Activated naive CD8-positive, alpha-beta T cell treated with anti-CD3 and anti-CD28 coated beads for 36 hours (primary cell): ENCODE measurements around the gene EVA1A. TPM values are rescaled to one million over a fixed set of nuclear protein-coding genes. Genes with fewer than 3 reads are reported as not detected.

ENCODE experiments used
- DNase-seq: peaks from one replicate; pipeline ENCODE4 v3.0.0; 2021
- H3K27ac Mint-ChIP-seq: one replicate; pipeline ENCODE4 v1.8.0; 2022; ENCODE audit warnings: mild to moderate bottlenecking, moderate library complexity, mixed read lengths
- H3K27me3 Mint-ChIP-seq: one replicate; pipeline ENCODE4 v1.8.0; 2022; ENCODE audit warnings: mild to moderate bottlenecking, mixed read lengths
- H3K36me3 Mint-ChIP-seq: one replicate; pipeline ENCODE4 v1.8.0; 2021; ENCODE audit warnings: mild to moderate bottlenecking, mixed read lengths
- H3K4me1 Mint-ChIP-seq: one replicate; pipeline ENCODE4 v1.8.0; 2021; ENCODE audit warnings: mixed read lengths
- H3K4me3 Mint-ChIP-seq: one replicate; pipeline ENCODE4 v1.8.0; 2022; ENCODE audit warnings: mild to moderate bottlenecking, moderate library complexity, mixed read lengths
- H3K9me3 Mint-ChIP-seq: one replicate; pipeline ENCODE4 v1.8.0; 2022; ENCODE audit warnings: mixed read lengths
- total RNA-seq, 2 experiments: library from RNA; stranded (reverse); gene quantifications; one replicate each; pipeline ENCODE4 v1.2.3, GENCODE V29; 2021

EVA1A gene
- total RNA-seq, 2 experiments from 2014 or later: 0.23 to 0.36 TPM

GRCh38 chr2:75524276-75524911 lies 36.3 kb downstream of the EVA1A start:
- Mint-ChIP-seq H3K4me3 (no peak overlapping the region), H3K4me1 (peaks cover 3% of the 10 kb centered on the region), H3K27ac (no peak overlapping the region), H3K36me3 (no peaks in the 10 kb centered on the region), H3K9me3 (no peaks in the 10 kb centered on the region), H3K27me3 (peaks cover 17% of the 10 kb centered on the region)
- no peak for DNase-seq

- no peak overlapping the region for H3K27ac Mint-ChIP-seq
- peaks cover 15% of the 10 kb centered on the region for H3K27me3 Mint-ChIP-seq
- peaks cover 3% of the 10 kb centered on the region for H3K4me1 Mint-ChIP-seq
- no peaks in the 10 kb centered on the region for H3K36me3 Mint-ChIP-seq
- H3K9me3 Mint-ChIP-seq: no peaks in the 10 kb centered on the region
- no peak overlapping the region for H3K4me3 Mint-ChIP-seq
- peak; percentile 3 for DNase-seq
Observed at GRCh38 chr2:75523313-75524275, 37.1 kb downstream of the EVA1A start.

GRCh38 chr2:75522543-75523312 lies 38.0 kb downstream of the EVA1A start:
- H3K27me3 Mint-ChIP-seq: peaks cover 14% of the 10 kb centered on the region
- H3K4me3 Mint-ChIP-seq: no peak overlapping the region
- H3K27ac Mint-ChIP-seq: no peak overlapping the region
- DNase-seq: no peak
- peaks cover 3% of the 10 kb centered on the region for H3K4me1 Mint-ChIP-seq
- no peaks in the 10 kb centered on the region for H3K36me3 Mint-ChIP-seq
- no peaks in the 10 kb centered on the region for H3K9me3 Mint-ChIP-seq

GRCh38 chr2:75521225-75521872 lies 39.4 kb downstream of the EVA1A start:
- no peak overlapping the region for H3K27ac Mint-ChIP-seq
- no peaks in the 10 kb centered on the region for H3K9me3 Mint-ChIP-seq
- H3K4me1 Mint-ChIP-seq: peaks cover 3% of the 10 kb centered on the region
- H3K36me3 Mint-ChIP-seq: no peaks in the 10 kb centered on the region
- H3K27me3 Mint-ChIP-seq: peaks cover 9% of the 10 kb centered on the region
- H3K4me3 Mint-ChIP-seq: no peak overlapping the region
- no peak for DNase-seq

- DNase-seq: no peak
- H3K4me3 Mint-ChIP-seq: no peak overlapping the region
- H3K9me3 Mint-ChIP-seq: no peaks in the 10 kb centered on the region
- H3K36me3 Mint-ChIP-seq: no peaks in the 10 kb centered on the region
- peaks cover 8% of the 10 kb centered on the region for H3K27me3 Mint-ChIP-seq
- peaks cover 2% of the 10 kb centered on the region for H3K4me1 Mint-ChIP-seq
- no peak overlapping the region for H3K27ac Mint-ChIP-seq
Observed at GRCh38 chr2:75519843-75520242, 40.9 kb downstream of the EVA1A start.

- Mint-ChIP-seq H3K27ac (no peak overlapping the region), H3K9me3 (no peaks in the 10 kb centered on the region), H3K36me3 (no peaks in the 10 kb centered on the region), H3K4me1 (peaks cover 2% of the 10 kb centered on the region), H3K4me3 (no peak overlapping the region), H3K27me3 (peaks cover 8% of the 10 kb centered on the region)
- DNase-seq: no peak
Observed at GRCh38 chr2:75518638-75519465, 41.9 kb downstream of the EVA1A start.

GRCh38 chr2:75517547-75518230 lies 43.0 kb downstream of the EVA1A start:
- Mint-ChIP-seq H3K27me3 (peaks cover 5% of the 10 kb centered on the region), H3K4me1 (no peaks in the 10 kb centered on the region), H3K4me3 (no peak overlapping the region), H3K27ac (no peak overlapping the region), H3K36me3 (no peaks in the 10 kb centered on the region), H3K9me3 (peaks cover 4% of the 10 kb centered on the region)
- DNase-seq: no peak

- H3K36me3 Mint-ChIP-seq: no peaks in the 10 kb centered on the region
- peaks cover 10% of the 10 kb centered on the region for H3K9me3 Mint-ChIP-seq
Observed at GRCh38 chr2:75516378-75517360, 44.1 kb downstream of the EVA1A start.

GRCh38 chr2:75515584-75516368 lies 45.0 kb downstream of the EVA1A start:
- peaks cover 5% of the 10 kb centered on the region for H3K27me3 Mint-ChIP-seq
- no peak for DNase-seq
- H3K36me3 Mint-ChIP-seq: no peaks in the 10 kb centered on the region
- H3K9me3 Mint-ChIP-seq: peaks cover 10% of the 10 kb centered on the region
- H3K27ac Mint-ChIP-seq: no peak overlapping the region
- H3K4me3 Mint-ChIP-seq: no peak overlapping the region
- no peaks in the 10 kb centered on the region for H3K4me1 Mint-ChIP-seq

More at GRCh38 chr2:75516378-75517360, 44.1 kb downstream of the EVA1A start:
- H3K4me3 Mint-ChIP-seq: no peak overlapping the region
- H3K27me3 Mint-ChIP-seq: peaks cover 5% of the 10 kb centered on the region
- H3K27ac Mint-ChIP-seq: no peak overlapping the region
- DNase-seq: no peak
- H3K4me1 Mint-ChIP-seq: no peaks in the 10 kb centered on the region

- H3K36me3 Mint-ChIP-seq: peaks cover 2% of the 10 kb centered on the region
- peaks cover 14% of the 10 kb centered on the region for H3K9me3 Mint-ChIP-seq
- H3K27ac Mint-ChIP-seq: no peak overlapping the region
- peaks cover 8% of the 10 kb centered on the region for H3K27me3 Mint-ChIP-seq
- H3K4me3 Mint-ChIP-seq: no peak overlapping the region
- DNase-seq: no peak
- H3K4me1 Mint-ChIP-seq: no peaks in the 10 kb centered on the region
Observed at GRCh38 chr2:75513616-75514170, 47.0 kb downstream of the EVA1A start.

GRCh38 chr2:75512455-75513212 lies 48.1 kb downstream of the EVA1A start:
- no peak for DNase-seq
- no peaks in the 10 kb centered on the region for H3K4me1 Mint-ChIP-seq
- H3K27me3 Mint-ChIP-seq: peaks cover 10% of the 10 kb centered on the region
- H3K9me3 Mint-ChIP-seq: peaks cover 20% of the 10 kb centered on the region
- no peak overlapping the region for H3K4me3 Mint-ChIP-seq
- H3K27ac Mint-ChIP-seq: no peak overlapping the region
- H3K36me3 Mint-ChIP-seq: peaks cover 2% of the 10 kb centered on the region
